PFSK-1 (cell line): ENCODE measurements around the gene FAM120B.

Experiments used
- FOXP2 ChIP-seq: optimal IDR thresholded peaks from 2 replicates; pipeline ENCODE3; 2011; ENCODE audit warnings: borderline replicate concordance, control low read depth, inconsistent platforms; ENCODE audit not compliant: insufficient read depth; ENCODE audit errors: extremely low read length, extremely low read depth
- POLR2AphosphoS5 ChIP-seq: IDR thresholded peaks from 2 replicates; pipeline ENCODE4 v1.6.1; 2012; ENCODE audit warnings: low read depth, mild to moderate bottlenecking, control low read depth, low read length, moderate library complexity
- REST ChIP-seq, 2 experiments: IDR thresholded peaks; 2 replicates each; pipeline versions ENCODE4 v1.6.1 to v1.8.0; 2011 to 2012; ENCODE audit warnings: low read depth in 2 of 2, low read length in 2 of 2, control low read depth in 1 of 2, inconsistent platforms in 1 of 2, mild to moderate bottlenecking in 1 of 2, moderate library complexity in 1 of 2; ENCODE audit not compliant: insufficient read depth in 1 of 2
- TAF1 ChIP-seq: IDR thresholded peaks from 2 replicates; pipeline ENCODE4 v1.6.1; 2012; ENCODE audit warnings: low read length, control low read depth, borderline replicate concordance; ENCODE audit not compliant: insufficient read depth

GRCh38 chr6:170369403-170369802, 62.8 kb downstream of the FAM120B start:
- TF ChIP-seq TAF1 = no peak
- TF ChIP-seq REST (IDR thresholded peaks at IDR 0.05; ENCODE audit: insufficient read depth in 1 of 2, low read depth in 2 of 2, low read length in 2 of 2) = no peak
- TF ChIP-seq POLR2AphosphoS5 = no peak
- TF ChIP-seq FOXP2 = no peak
